GM12878 (cell line): ENCODE measurements around the gene PRF1.

Source experiments
- CTCF ChIP-seq, 3 experiments: IDR thresholded peaks in 2 of 3; conservative IDR thresholded peaks in 1 of 3; 2 replicates each; pipeline ENCODE4 v1.5.1; 2011; ENCODE audit warnings: low read depth in 3 of 3, low read length in 3 of 3, mild to moderate bottlenecking in 3 of 3, control low read depth in 2 of 3, moderate library complexity in 2 of 3, inconsistent platforms in 1 of 3, mixed read lengths in 1 of 3; ENCODE audit not compliant: control insufficient read depth in 2 of 3, insufficient read depth in 1 of 3; ENCODE audit errors: extremely low read depth in 1 of 3
- EED ChIP-seq: sonication (generic); IDR thresholded peaks from 2 replicates; pipeline ENCODE4 v1.6.1; 2016; ENCODE audit warnings: antibody characterized with exemption, low read depth
- MEF2B ChIP-seq: fragments of 450-650 bp; IDR thresholded peaks from 2 replicates; pipeline ENCODE4 v1.6.1; 2018; ENCODE audit warnings: mild to moderate bottlenecking, moderate library complexity; ENCODE audit not compliant: partially characterized antibody, poor library complexity, severe bottlenecking
- NFYA ChIP-seq: IDR thresholded peaks from 2 replicates; pipeline ENCODE4 v1.6.1; 2011; ENCODE audit warnings: low read depth, mild to moderate bottlenecking, low read length, improper control_type of control experiment, borderline replicate concordance
- SIX5 ChIP-seq: IDR thresholded peaks from 2 replicates; pipeline ENCODE4 v1.6.1; 2011; ENCODE audit warnings: mild to moderate bottlenecking, low read depth, low read length, moderate library complexity; ENCODE audit not compliant: severe bottlenecking
- TCF3 ChIP-seq: IDR thresholded peaks from 2 replicates; pipeline ENCODE4 v1.6.1; 2012; ENCODE audit warnings: low read depth, mild to moderate bottlenecking, low read length, borderline replicate concordance; ENCODE audit not compliant: insufficient read depth

- TF ChIP-seq MEF2B, result no peak
- no peak for TF ChIP-seq CTCF (IDR thresholded peaks at IDR 0.05 in 2 of 3, conservative IDR thresholded peaks at IDR 0.05 in 1 of 3; ENCODE audit: control insufficient read depth in 2 of 3, extremely low read depth in 1 of 3, insufficient read depth in 1 of 3, low read depth in 3 of 3, low read length in 3 of 3)
- TF ChIP-seq EED, result no peak
- no peak for TF ChIP-seq TCF3
- TF ChIP-seq SIX5, result no peak
- no peak for TF ChIP-seq NFYA
Observed at GRCh38 chr10:70616761-70617160, 14.2 kb upstream of the PRF1 start.
